ENCODE results near the gene SPRR2G. TPM values are rescaled to one million over a fixed set of nuclear protein-coding genes. Genes with fewer than 3 reads are reported as not detected.
"Not testable (repeated sequence)": the region's sequence is repeated elsewhere in the genome, so short reads cannot be mapped to it uniquely, and the experiment has no call there.

Gene SPRR2G
- not detected for polyA plus RNA-seq (2013, experiment 1 of 2)
- polyA plus RNA-seq (2013, experiment 2 of 2) = not detected

DNA sequence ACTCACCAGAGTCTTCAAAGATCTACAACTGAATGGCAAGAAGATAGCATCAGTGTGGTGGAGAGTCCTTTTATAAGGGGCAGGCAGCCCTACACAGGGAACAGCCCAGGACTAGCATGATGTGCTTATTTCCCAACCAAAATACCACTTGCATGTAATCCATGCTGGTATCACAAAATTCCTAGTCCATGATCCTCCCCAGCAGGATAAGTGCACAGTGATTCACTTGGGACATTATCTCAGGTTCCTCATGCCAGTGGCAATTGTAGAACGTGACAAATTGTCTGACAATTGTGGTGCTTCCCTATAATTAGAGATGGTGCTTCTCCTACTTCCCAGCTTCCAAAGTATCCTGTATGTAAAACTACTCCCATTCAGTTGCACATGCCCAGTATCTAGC is at the start of gene SPRR2G:
SPRR2G (minus strand) TSS at position 45 of the 400 bp plus-strand sequence. CDS start 780 bp downstream, outside the sequence.
- Histone ChIP-seq H3K9me3 (ENCODE audit: control insufficient read depth, low read length) (no peaks in the 10 kb centered on the region), H3K4me3 (ENCODE audit: extremely low read depth, insufficient read depth, low read length, poor library complexity, severe bottlenecking) (no peak within 1 kb of the TSS)

DNA sequence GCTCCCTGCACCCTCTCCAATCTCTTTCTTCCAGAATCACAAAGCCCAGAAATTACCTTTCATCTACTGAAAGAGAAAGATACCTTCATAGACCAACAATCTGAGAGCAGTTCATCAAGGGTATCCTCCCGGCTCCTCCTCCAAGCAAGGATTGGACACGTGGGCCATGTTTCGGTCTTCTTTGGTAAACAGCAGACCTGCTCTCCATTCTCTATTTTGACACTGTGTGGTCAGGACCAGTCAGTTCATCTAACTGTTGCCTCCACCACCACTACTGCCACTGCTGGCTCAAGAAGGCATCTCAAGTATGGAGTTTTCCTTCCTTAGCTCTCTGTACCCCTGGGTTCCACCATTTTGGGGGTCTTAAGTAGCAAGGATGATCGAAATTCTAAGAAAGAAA is 44.5 kb upstream of the SPRR2G start:
- WGBS, 2 experiments (ENCODE audit: insufficient coverage in 2 of 2) = 95 to 100% methylated on average over 3 of the region's 4 CpGs
- Histone ChIP-seq H3K36me3 (ENCODE audit: control insufficient read depth, insufficient read depth, low read length) (no peaks in the 10 kb centered on the region), H3K27ac (ENCODE audit: low read depth, low read length, severe bottlenecking) (no peak overlapping the region), H3K4me3 (ENCODE audit: extremely low read depth, insufficient read depth, low read length, poor library complexity, severe bottlenecking) (no peak overlapping the region), H3K4me1 (ENCODE audit: control insufficient read depth, insufficient read depth, low read length, poor library complexity, severe bottlenecking) (no peaks in the 10 kb centered on the region), H3K9me3 (ENCODE audit: control insufficient read depth, low read length) (no peaks in the 10 kb centered on the region)

More for the DNA sequence above, at the start of gene SPRR2G:
- WGBS, 2 experiments (ENCODE audit: insufficient coverage in 2 of 2) = 75 to 80% methylated on average over 1 of the region's 1 CpG
- Histone ChIP-seq H3K27ac (ENCODE audit: low read depth, low read length, severe bottlenecking) (no peak within 1 kb of the TSS), H3K36me3 (ENCODE audit: control insufficient read depth, insufficient read depth, low read length) (no peaks in the 10 kb centered on the region), H3K4me1 (ENCODE audit: control insufficient read depth, insufficient read depth, low read length, poor library complexity, severe bottlenecking) (no peaks in the 10 kb centered on the region)

DNA sequence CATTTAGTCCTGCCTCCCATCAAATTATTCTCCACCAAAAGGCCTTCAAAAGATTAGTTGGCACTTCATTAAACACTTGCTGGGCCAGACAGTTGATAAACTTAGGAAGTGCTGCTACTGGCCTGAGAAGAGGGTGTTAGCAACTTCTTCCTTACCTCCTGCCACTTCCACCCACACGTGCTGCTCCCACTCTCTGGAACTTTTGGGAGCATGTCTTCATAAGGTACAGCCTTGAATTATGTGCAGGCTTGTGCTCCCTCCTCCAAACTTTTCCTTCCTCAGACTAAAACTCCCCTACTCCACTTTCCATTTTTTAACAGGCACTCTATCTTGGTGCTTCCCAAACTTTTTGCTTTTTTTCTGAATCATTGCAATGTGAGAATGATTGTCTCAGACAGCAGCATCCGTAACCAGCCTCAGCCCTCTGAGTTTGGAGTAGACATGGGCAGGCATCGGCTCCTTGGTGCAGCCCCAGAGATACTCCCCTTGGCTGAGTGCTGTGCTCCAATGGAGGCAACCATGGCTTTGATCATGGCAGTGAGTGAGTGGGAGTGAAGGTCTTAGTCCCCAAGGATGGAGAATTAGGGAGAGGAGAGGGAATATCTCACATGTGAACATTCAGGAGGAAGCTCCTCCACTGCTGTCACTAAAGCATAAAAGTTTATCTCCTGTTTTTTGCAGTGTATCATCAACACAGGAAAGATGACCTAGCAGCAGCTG is 43.8 kb upstream of the SPRR2G start:
- no peaks in the 10 kb centered on the region for H3K4me1 ChIP-seq (ENCODE audit: control insufficient read depth, insufficient read depth, low read length, poor library complexity, severe bottlenecking)
- H3K27ac ChIP-seq (ENCODE audit: low read depth, low read length, severe bottlenecking) = no peak overlapping the region
- WGBS, 2 experiments (ENCODE audit: insufficient coverage in 2 of 2) = 65 to 67% methylated on average over 3 of the region's 3 CpGs
- H3K9me3 ChIP-seq (ENCODE audit: control insufficient read depth, low read length) = no peaks in the 10 kb centered on the region
- H3K36me3 ChIP-seq (ENCODE audit: control insufficient read depth, insufficient read depth, low read length) = no peaks in the 10 kb centered on the region
- no peak overlapping the region for H3K4me3 ChIP-seq (ENCODE audit: extremely low read depth, insufficient read depth, low read length, poor library complexity, severe bottlenecking)

DNA sequence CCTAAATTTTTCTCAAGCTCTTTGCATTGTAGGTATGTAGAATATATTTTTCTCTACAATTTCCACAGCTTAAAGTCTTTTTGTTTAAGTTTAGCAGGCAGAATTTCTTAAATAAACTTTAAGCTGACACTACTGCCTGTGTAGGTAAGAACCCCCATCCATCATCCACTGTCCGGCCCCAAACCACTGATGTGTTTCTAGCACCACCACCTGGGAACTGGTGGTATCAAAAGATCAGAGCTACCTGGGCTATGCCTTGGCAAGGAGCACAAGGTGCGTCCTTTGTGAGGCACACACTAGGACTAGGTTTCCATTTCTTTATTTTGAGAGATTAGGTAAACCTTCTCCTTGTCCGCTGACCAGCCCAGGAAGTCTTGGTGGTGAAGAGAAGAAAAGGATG is 42.0 kb upstream of the SPRR2G start:
- WGBS, 2 experiments (ENCODE audit: insufficient coverage in 2 of 2) = 38 to 57% methylated on average over 1 of the region's 3 CpGs
- Histone ChIP-seq H3K9me3 (ENCODE audit: control insufficient read depth, low read length) (no peaks in the 10 kb centered on the region), H3K36me3 (ENCODE audit: control insufficient read depth, insufficient read depth, low read length) (no peaks in the 10 kb centered on the region), H3K4me1 (ENCODE audit: control insufficient read depth, insufficient read depth, low read length, poor library complexity, severe bottlenecking) (no peaks in the 10 kb centered on the region), H3K4me3 (ENCODE audit: extremely low read depth, insufficient read depth, low read length, poor library complexity, severe bottlenecking) (no peak overlapping the region), H3K27ac (ENCODE audit: low read depth, low read length, severe bottlenecking) (no peak overlapping the region)

DNA sequence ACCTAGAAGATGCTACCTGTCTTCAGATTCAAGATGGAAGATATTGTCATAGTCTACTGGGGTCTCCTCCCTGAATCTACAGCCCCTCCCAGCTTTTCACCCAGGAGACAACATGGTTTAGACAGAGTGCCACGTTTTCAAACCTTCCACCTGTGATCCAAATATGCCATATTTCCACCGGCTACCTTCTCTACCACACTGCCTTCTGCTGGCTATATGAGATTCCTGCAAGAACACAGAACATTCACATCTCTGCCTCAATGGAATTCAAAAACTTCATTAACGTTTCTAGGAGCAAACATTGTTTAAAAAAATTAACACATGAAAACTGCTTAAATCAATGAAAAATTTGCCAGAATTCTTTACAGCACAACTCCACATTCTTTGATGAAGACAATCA is 39.7 kb upstream of the SPRR2G start:
- Histone ChIP-seq H3K27ac (ENCODE audit: low read depth, low read length, severe bottlenecking) (no peak overlapping the region), H3K4me3 (ENCODE audit: extremely low read depth, insufficient read depth, low read length, poor library complexity, severe bottlenecking) (no peak overlapping the region), H3K9me3 (ENCODE audit: control insufficient read depth, low read length) (no peaks in the 10 kb centered on the region), H3K36me3 (ENCODE audit: control insufficient read depth, insufficient read depth, low read length) (no peaks in the 10 kb centered on the region), H3K4me1 (ENCODE audit: control insufficient read depth, insufficient read depth, low read length, poor library complexity, severe bottlenecking) (no peaks in the 10 kb centered on the region)
- WGBS, 2 experiments (ENCODE audit: insufficient coverage in 2 of 2) = 5 to 18% methylated on average over 2 to 3 of the region's 3 CpGs

DNA sequence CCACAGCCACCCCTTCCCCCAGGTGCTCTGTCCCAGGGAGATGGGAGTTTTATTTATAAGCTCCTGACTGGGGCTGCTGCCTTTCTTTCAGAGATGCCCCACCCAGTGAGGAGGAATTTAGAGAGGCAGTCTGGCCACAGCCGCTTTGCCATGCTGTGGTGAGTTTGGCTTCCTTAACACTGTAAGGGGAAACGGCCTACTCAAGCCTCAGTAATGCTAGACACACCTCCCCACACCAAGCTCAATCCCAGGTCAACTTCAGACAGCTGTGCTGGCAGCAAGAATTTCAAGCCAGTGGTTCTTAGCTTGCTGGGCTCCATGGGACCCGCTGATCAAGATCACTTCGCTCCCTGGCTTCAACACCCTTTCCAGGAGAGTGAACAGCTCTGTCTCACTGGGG is 37.6 kb upstream of the SPRR2G start:
- not testable (repeated sequence) for H3K36me3 ChIP-seq (ENCODE audit: control insufficient read depth, insufficient read depth, low read length); H3K9me3 ChIP-seq (ENCODE audit: control insufficient read depth, low read length); H3K27ac ChIP-seq (ENCODE audit: low read depth, low read length, severe bottlenecking); H3K4me1 ChIP-seq (ENCODE audit: control insufficient read depth, insufficient read depth, low read length, poor library complexity, severe bottlenecking); H3K4me3 ChIP-seq (ENCODE audit: extremely low read depth, insufficient read depth, low read length, poor library complexity, severe bottlenecking)
- 74 to 83% methylated on average over 3 to 4 of the region's 4 CpGs for WGBS, 2 experiments (ENCODE audit: insufficient coverage in 2 of 2)

DNA sequence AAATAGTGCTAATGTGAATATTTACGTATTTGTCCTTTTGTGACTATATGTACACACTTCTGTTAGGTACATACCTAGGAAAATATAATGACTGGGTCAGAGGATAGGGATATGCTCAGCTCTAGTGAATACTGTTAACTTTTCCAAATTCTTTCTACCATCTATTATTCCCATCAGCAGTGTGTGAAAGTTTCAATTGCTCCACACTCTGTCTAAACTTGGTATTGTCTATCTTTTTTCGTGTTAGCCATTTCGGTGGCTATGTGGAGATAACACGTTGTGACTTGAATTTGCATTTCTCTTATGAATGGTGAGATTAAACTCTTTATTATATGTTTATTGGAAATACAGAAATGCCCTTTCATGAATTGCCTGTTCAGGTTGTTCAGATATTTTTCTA is 29.9 kb upstream of the SPRR2G start:
- Histone ChIP-seq H3K9me3 (ENCODE audit: control insufficient read depth, low read length) (no peaks in the 10 kb centered on the region), H3K27ac (ENCODE audit: low read depth, low read length, severe bottlenecking) (no peak overlapping the region), H3K4me1 (ENCODE audit: control insufficient read depth, insufficient read depth, low read length, poor library complexity, severe bottlenecking) (no peaks in the 10 kb centered on the region), H3K36me3 (ENCODE audit: control insufficient read depth, insufficient read depth, low read length) (no peaks in the 10 kb centered on the region), H3K4me3 (ENCODE audit: extremely low read depth, insufficient read depth, low read length, poor library complexity, severe bottlenecking) (no peak overlapping the region)
- WGBS, 2 experiments (ENCODE audit: insufficient coverage in 2 of 2) = 100% methylated on average over 1 of the region's 4 CpGs; no CpG with 5 or more reads in 1 of the 2 experiments

DNA sequence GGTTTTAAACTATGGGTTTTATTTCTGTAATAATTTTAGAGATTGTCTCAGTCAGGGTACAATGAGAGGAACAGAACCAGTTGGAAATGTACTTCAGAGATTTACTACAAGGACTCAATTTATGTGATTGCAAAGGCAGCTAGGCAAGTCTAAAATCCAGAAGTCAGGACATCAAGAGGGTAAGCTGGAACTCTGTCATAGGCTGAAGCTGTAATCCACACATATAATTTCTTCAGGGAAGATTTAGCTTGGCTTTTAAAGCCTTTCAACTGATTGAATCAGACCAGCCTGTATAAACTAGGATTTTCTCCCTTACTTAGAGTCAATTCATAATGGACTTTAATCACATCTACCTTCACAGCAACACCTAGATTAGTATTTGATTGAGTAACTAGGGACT is 28.2 kb upstream of the SPRR2G start:
- Histone ChIP-seq H3K27ac (ENCODE audit: low read depth, low read length, severe bottlenecking) (no peak overlapping the region), H3K36me3 (ENCODE audit: control insufficient read depth, insufficient read depth, low read length) (no peaks in the 10 kb centered on the region), H3K4me1 (ENCODE audit: control insufficient read depth, insufficient read depth, low read length, poor library complexity, severe bottlenecking) (no peaks in the 10 kb centered on the region), H3K9me3 (ENCODE audit: control insufficient read depth, low read length) (no peaks in the 10 kb centered on the region), H3K4me3 (ENCODE audit: extremely low read depth, insufficient read depth, low read length, poor library complexity, severe bottlenecking) (no peak overlapping the region)

DNA sequence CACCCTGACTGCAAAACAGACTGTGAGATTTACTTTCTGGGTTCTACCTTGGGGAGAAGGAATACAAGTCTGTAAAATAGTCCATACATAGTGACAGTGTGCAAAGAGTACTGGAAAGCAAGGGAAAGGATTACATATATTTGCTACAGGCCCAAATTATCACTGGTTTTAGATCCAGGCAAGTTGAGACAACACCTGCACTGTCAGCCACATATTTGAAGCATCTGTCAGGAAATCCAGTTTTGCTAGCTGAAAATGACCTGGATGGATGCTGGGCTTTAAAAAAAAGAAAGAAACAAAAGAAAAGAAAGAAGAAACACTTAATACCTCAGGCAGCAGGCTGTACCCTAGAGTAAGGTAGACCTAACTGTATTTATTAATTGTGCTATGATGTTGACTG is 23.9 kb upstream of the SPRR2G start:
- Histone ChIP-seq H3K9me3 (ENCODE audit: control insufficient read depth, low read length) (no peaks in the 10 kb centered on the region), H3K27ac (ENCODE audit: low read depth, low read length, severe bottlenecking) (no peak overlapping the region), H3K36me3 (ENCODE audit: control insufficient read depth, insufficient read depth, low read length) (no peaks in the 10 kb centered on the region), H3K4me1 (ENCODE audit: control insufficient read depth, insufficient read depth, low read length, poor library complexity, severe bottlenecking) (no peaks in the 10 kb centered on the region), H3K4me3 (ENCODE audit: extremely low read depth, insufficient read depth, low read length, poor library complexity, severe bottlenecking) (no peak overlapping the region)

DNA sequence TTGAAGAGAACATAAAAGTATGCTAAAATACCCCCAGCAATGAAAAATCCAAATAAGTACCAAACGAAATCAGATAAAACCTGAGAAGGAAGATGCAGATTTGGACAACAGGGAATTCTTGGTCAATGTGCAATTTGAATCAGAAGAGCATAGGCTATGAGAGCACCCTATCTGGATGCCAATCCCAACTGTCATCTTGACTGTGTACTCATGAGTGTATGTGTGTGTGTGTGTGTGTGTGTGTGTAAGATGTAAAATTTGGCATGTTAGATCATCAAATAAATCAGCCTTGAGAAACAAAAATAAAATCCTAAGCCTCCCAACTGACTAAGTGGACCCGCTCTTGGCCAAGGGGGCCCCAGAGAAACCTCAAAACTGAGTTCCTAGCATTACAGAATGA is 18.0 kb upstream of the SPRR2G start:
- Histone ChIP-seq H3K4me1 (ENCODE audit: control insufficient read depth, insufficient read depth, low read length, poor library complexity, severe bottlenecking) (no peaks in the 10 kb centered on the region), H3K27ac (ENCODE audit: low read depth, low read length, severe bottlenecking) (no peak overlapping the region), H3K9me3 (ENCODE audit: control insufficient read depth, low read length) (no peaks in the 10 kb centered on the region), H3K36me3 (ENCODE audit: control insufficient read depth, insufficient read depth, low read length) (no peaks in the 10 kb centered on the region), H3K4me3 (ENCODE audit: extremely low read depth, insufficient read depth, low read length, poor library complexity, severe bottlenecking) (no peak overlapping the region)
- 88 to 100% methylated on average over 1 of the region's 2 CpGs for WGBS, 2 experiments (ENCODE audit: insufficient coverage in 2 of 2)

DNA sequence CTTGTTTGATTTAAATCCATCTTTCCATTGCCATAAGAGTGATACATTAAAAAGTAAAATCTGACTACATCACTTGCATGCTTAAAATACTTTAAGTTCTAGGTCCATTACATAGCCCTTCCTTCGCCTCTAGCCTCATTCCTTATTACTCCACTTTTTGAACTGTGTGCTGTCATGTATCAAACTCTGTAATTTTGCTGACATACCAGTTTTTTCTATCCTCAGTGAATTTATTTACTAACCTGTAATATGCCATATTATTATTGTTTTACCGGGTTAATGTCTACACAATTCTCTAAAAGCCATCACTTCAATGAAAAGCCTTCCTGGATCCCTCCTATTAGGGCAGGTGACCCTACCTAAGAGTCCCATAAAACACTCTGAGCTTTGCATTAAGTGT is 4.9 kb upstream of the SPRR2G start:
- Histone ChIP-seq H3K9me3 (ENCODE audit: control insufficient read depth, low read length) (peaks cover 6% of the 10 kb centered on the region), H3K27ac (ENCODE audit: low read depth, low read length, severe bottlenecking) (no peak overlapping the region), H3K36me3 (ENCODE audit: control insufficient read depth, insufficient read depth, low read length) (no peaks in the 10 kb centered on the region), H3K4me1 (ENCODE audit: control insufficient read depth, insufficient read depth, low read length, poor library complexity, severe bottlenecking) (no peaks in the 10 kb centered on the region), H3K4me3 (ENCODE audit: extremely low read depth, insufficient read depth, low read length, poor library complexity, severe bottlenecking) (no peak overlapping the region)
- 75 to 92% methylated on average over 1 of the region's 2 CpGs for WGBS, 2 experiments (ENCODE audit: insufficient coverage in 2 of 2)
